Fibroblast of lung (primary cell): ENCODE data around the gene NOL3. TPM values are rescaled to one million over a fixed set of nuclear protein-coding genes. Genes with fewer than 3 reads are reported as not detected.

Experiments used
- DNase-seq, 2 donors: peaks; one replicate each; pipeline versions ENCODE4 v3.0.0 to v3.0.0-alpha.2; 2010; ENCODE audit warnings: low read depth in 2 of 2
- H2AFZ ChIP-seq: 2 replicates; pipeline ENCODE4 v1.5.1; 2012; ENCODE audit warnings: low read length, control low read depth, inconsistent platforms
- H3K27ac ChIP-seq: 2 replicates; pipeline ENCODE4 v1.5.1; 2011; ENCODE audit warnings: low read length, control low read depth; ENCODE audit not compliant: insufficient read depth
- H3K27me3 ChIP-seq: 2 replicates; pipeline ENCODE4 v1.5.1; 2011; ENCODE audit warnings: mild to moderate bottlenecking, low read length; ENCODE audit not compliant: control insufficient read depth, insufficient read depth
- H3K36me3 ChIP-seq: 2 replicates; pipeline ENCODE4 v1.5.1; 2011; ENCODE audit warnings: low read length; ENCODE audit not compliant: control insufficient read depth, insufficient read depth
- H3K4me1 ChIP-seq: 2 replicates; pipeline ENCODE4 v1.5.1; 2011; ENCODE audit warnings: low read length; ENCODE audit not compliant: control insufficient read depth, insufficient read depth; ENCODE audit errors: extremely low read depth
- H3K4me2 ChIP-seq: 2 replicates; pipeline ENCODE4 v1.5.1; 2011; ENCODE audit warnings: low read length, control low read depth; ENCODE audit not compliant: insufficient read depth; ENCODE audit errors: extremely low read depth
- H3K4me3 ChIP-seq, 4 experiments: fragments of 200-600 bp in 1 of 4; sonication (generic) in 1 of 4; replicated peaks in 1 of 4; 2 replicates each; pipeline ENCODE4 v1.5.1; 2011 to 2016; ENCODE audit warnings: low read length in 4 of 4, low read depth in 3 of 4, mild to moderate bottlenecking in 3 of 4, control low read depth in 2 of 4, inconsistent platforms in 1 of 4, mixed read lengths in 1 of 4; ENCODE audit not compliant: insufficient read depth in 1 of 4; ENCODE audit errors: control extremely low read depth in 1 of 4
- H3K79me2 ChIP-seq: 2 replicates; pipeline ENCODE4 v1.5.1; 2012; ENCODE audit warnings: mild to moderate bottlenecking, low read length, inconsistent platforms; ENCODE audit not compliant: control insufficient read depth, insufficient read depth
- H3K9ac ChIP-seq: 2 replicates; pipeline ENCODE4 v1.5.1; 2011; ENCODE audit warnings: mild to moderate bottlenecking, low read length, control low read depth; ENCODE audit not compliant: insufficient read depth
- H3K9me3 ChIP-seq: 2 replicates; pipeline ENCODE4 v1.5.1; 2012; ENCODE audit warnings: low read depth, low read length; ENCODE audit not compliant: control insufficient read depth, insufficient read depth
- H4K20me1 ChIP-seq: 2 replicates; pipeline ENCODE4 v1.5.1; 2011; ENCODE audit warnings: low read length; ENCODE audit not compliant: control insufficient read depth, insufficient read depth; ENCODE audit errors: extremely low read depth
- CTCF ChIP-seq, 2 donors: IDR thresholded peaks in 1 of 2; conservative IDR thresholded peaks in 1 of 2; 1 replicate in 1 of 2; 2 replicates in 1 of 2; pipeline ENCODE4 v1.5.1; 2011 to 2012; ENCODE audit warnings: low read length in 2 of 2, control low read depth in 1 of 2, inconsistent platforms in 1 of 2, low read depth in 1 of 2, mild to moderate bottlenecking in 1 of 2
- EZH2 ChIP-seq: IDR thresholded peaks from 2 replicates; pipeline ENCODE4 v1.5.1; 2012; ENCODE audit warnings: low read length, control low read depth, mild to moderate bottlenecking; ENCODE audit errors: missing control alignments
- polyA plus RNA-seq, 2 donors: library from polyadenylated mRNA; depleted of rRNA in 1 of 2; stranded (reverse) in 1 of 2; unstranded in 1 of 2; fragments of >200 nt; gene quantifications; 2 replicates each; pipeline ENCODE4 v1.2.1, GENCODE V29; 2011 to 2012; ENCODE audit warnings: missing spikeins in 1 of 2
- total RNA-seq: library from RNA; depleted of rRNA; stranded (reverse); fragments of >200 nt; gene quantifications from 2 replicates; pipeline ENCODE4 v1.2.1, GENCODE V29; 2014

Gene NOL3
- total and polyA plus RNA-seq, 2 donors (not counting 1 experiment from before 2014, with no cell fraction given): 8.0 to 23.3 TPM

GRCh38 chr16:67165121-67166078, 4.9 kb upstream of the NOL3 start:
- peak in 1 of 2 donors; percentile 15 for DNase-seq
- Histone ChIP-seq H3K36me3 (peaks cover 3% of the 10 kb centered on the region), H3K4me2 (no peak overlapping the region)

GRCh38 chr16:67166110-67166547, 4.2 kb upstream of the NOL3 start:
- H3K27ac ChIP-seq: no peak overlapping the region
- no peak for DNase-seq
- H3K4me1 ChIP-seq: peaks cover 17% of the 10 kb centered on the region
- H3K9me3 ChIP-seq: no peaks in the 10 kb centered on the region
- TF ChIP-seq CTCF (conservative IDR thresholded peaks at IDR 0.05 in 1 of 2, IDR thresholded peaks at IDR 0.05 in 1 of 2; ENCODE audit: low read depth in 1 of 2, low read length in 2 of 2) (no peak), EZH2 (peak; percentile 12)
- peaks cover 2% of the 10 kb centered on the region for H3K27me3 ChIP-seq
- H3K4me3 ChIP-seq: no peak overlapping the region
- no peak overlapping the region for H2AFZ ChIP-seq
- no peak overlapping the region for H3K9ac ChIP-seq
- no peak overlapping the region for H3K4me2 ChIP-seq
- no peaks in the 10 kb centered on the region for H4K20me1 ChIP-seq
- no peaks in the 10 kb centered on the region for H3K79me2 ChIP-seq
- H3K36me3 ChIP-seq: peaks cover 3% of the 10 kb centered on the region

More at GRCh38 chr16:67165121-67166078, 4.9 kb upstream of the NOL3 start:
- Histone ChIP-seq H3K4me1 (peaks cover 12% of the 10 kb centered on the region), H3K4me3 (peak overlapping the region in 1 of 4 experiments; percentile 48), H3K9me3 (no peaks in the 10 kb centered on the region), H3K27ac (no peak overlapping the region), H3K9ac (no peak overlapping the region), H4K20me1 (no peaks in the 10 kb centered on the region), H3K27me3 (peaks cover 2% of the 10 kb centered on the region), H2AFZ (no peak overlapping the region), H3K79me2 (no peaks in the 10 kb centered on the region)
- peak; percentile 23 for TF ChIP-seq EZH2
- no peak for TF ChIP-seq CTCF (conservative IDR thresholded peaks at IDR 0.05 in 1 of 2, IDR thresholded peaks at IDR 0.05 in 1 of 2; ENCODE audit: low read depth in 1 of 2, low read length in 2 of 2)

- DNase-seq: no peak
- Histone ChIP-seq H3K4me2 (no peak overlapping the region), H3K79me2 (no peaks in the 10 kb centered on the region), H2AFZ (no peak overlapping the region), H3K27ac (no peak overlapping the region), H3K4me1 (peaks cover 16% of the 10 kb centered on the region), H3K9ac (no peak overlapping the region), H3K36me3 (no peaks in the 10 kb centered on the region), H4K20me1 (no peaks in the 10 kb centered on the region), H3K27me3 (peaks cover 2% of the 10 kb centered on the region), H3K9me3 (no peaks in the 10 kb centered on the region), H3K4me3 (no peak overlapping the region)
- TF ChIP-seq CTCF (conservative IDR thresholded peaks at IDR 0.05 in 1 of 2, IDR thresholded peaks at IDR 0.05 in 1 of 2; ENCODE audit: low read depth in 1 of 2, low read length in 2 of 2): no peak
- no peak for TF ChIP-seq EZH2
Measured at GRCh38 chr16:67166598-67167168, 3.7 kb upstream of the NOL3 start.
